ENCODE measurements around the gene PEX14.

PEX14 gene

GRCh38 chr1:10540277-10541005, 65.7 kb downstream of the PEX14 start:
- no peak for TF ChIP-seq CTCF (IDR thresholded peaks at IDR 0.05; ENCODE audit: control extremely low read depth, extremely low read depth, low read depth, missing control alignments)
- DNase-seq (ENCODE audit: extremely low spot score) = no peak
- CTCF ChIA-PET = interaction anchor here (2.0 kb wide), 1 partner anchor 9 kb away, joined by 8 read pairs; no protein-coding TSS in a partner anchor

GRCh38 chr1:10541286-10541685, 66.5 kb downstream of the PEX14 start:
- no peak for DNase-seq (ENCODE audit: extremely low spot score)
- TF ChIP-seq CTCF (IDR thresholded peaks at IDR 0.05; ENCODE audit: control extremely low read depth, extremely low read depth, low read depth, missing control alignments) = no peak
- POLR2A ChIA-PET = no interaction called here
- CTCF ChIA-PET = interaction anchor here (2.0 kb wide), 1 partner anchor 8 kb away, joined by 8 read pairs; no protein-coding TSS in a partner anchor

More at GRCh38 chr1:10540277-10541005, 65.7 kb downstream of the PEX14 start:
- POLR2A ChIA-PET = no interaction called here

GRCh38 chr1:10544239-10544638, 69.5 kb downstream of the PEX14 start:
- CTCF ChIA-PET = interaction anchor here (1.4 kb wide), 1 partner anchor 42 kb away, joined by 3 read pairs; no protein-coding TSS in a partner anchor
- no peak for DNase-seq (ENCODE audit: extremely low spot score)
- no peak for TF ChIP-seq CTCF (IDR thresholded peaks at IDR 0.05; ENCODE audit: control extremely low read depth, extremely low read depth, low read depth, missing control alignments)
- POLR2A ChIA-PET = no interaction called here

- ChIA-PET CTCF (no interaction called here), POLR2A (no interaction called here)
- no peak for DNase-seq (ENCODE audit: extremely low spot score)
- no peak for TF ChIP-seq CTCF (IDR thresholded peaks at IDR 0.05; ENCODE audit: control extremely low read depth, extremely low read depth, low read depth, missing control alignments)
Observed at GRCh38 chr1:10546896-10547295, 72.1 kb downstream of the PEX14 start.

GRCh38 chr1:10549904-10550664, 75.3 kb downstream of the PEX14 start:
- POLR2A ChIA-PET = interaction anchor here (0.6 kb wide), 1 partner anchor 1469 kb away, joined by 3 read pairs; the partner anchor contains the start of gene MIIP
- no peak for TF ChIP-seq CTCF (IDR thresholded peaks at IDR 0.05; ENCODE audit: control extremely low read depth, extremely low read depth, low read depth, missing control alignments)
- CTCF ChIA-PET = interaction anchor here (0.9 to 1.9 kb wide), 2 partner anchors 9 to 43 kb away, joined by 3 to 8 read pairs; no protein-coding TSS in a partner anchor
- DNase-seq (ENCODE audit: extremely low spot score) = no peak

GRCh38 chr1:10553118-10553517, 78.4 kb downstream of the PEX14 start:
- DNase-seq (ENCODE audit: extremely low spot score) = no peak
- POLR2A ChIA-PET = no interaction called here

More at GRCh38 chr1:10553118-10553517, 78.4 kb downstream of the PEX14 start:
- TF ChIP-seq CTCF (IDR thresholded peaks at IDR 0.05; ENCODE audit: control extremely low read depth, extremely low read depth, low read depth, missing control alignments) = no peak
- CTCF ChIA-PET = interaction anchor here (0.8 to 1.4 kb wide), 2 partner anchors 12 to 17 kb away, joined by 3 to 5 read pairs; no protein-coding TSS in a partner anchor

All from GM10248 (cell line).